Endothelial cell (in vitro differentiated cells): ENCODE results near the gene NRXN3. TPM values are rescaled to one million over a fixed set of nuclear protein-coding genes. Genes with fewer than 3 reads are reported as not detected.

Source experiments
- DNase-seq: peaks from one replicate; pipeline ENCODE4 v3.0.0; 2021; ENCODE audit warnings: low spot score
- H3K27ac Mint-ChIP-seq: one replicate; pipeline ENCODE4 v1.8.0; 2021; ENCODE audit warnings: mixed read lengths, inconsistent platforms; ENCODE audit not compliant: unreplicated experiment
- H3K27me3 Mint-ChIP-seq: one replicate; pipeline ENCODE4 v1.8.0; 2021; ENCODE audit warnings: mild to moderate bottlenecking, moderate library complexity, mixed read lengths, inconsistent platforms; ENCODE audit not compliant: unreplicated experiment
- H3K36me3 Mint-ChIP-seq: one replicate; pipeline ENCODE4 v1.8.0; 2021; ENCODE audit warnings: mild to moderate bottlenecking, low read depth, mixed read lengths, inconsistent platforms; ENCODE audit not compliant: unreplicated experiment
- H3K4me1 Mint-ChIP-seq: one replicate; pipeline ENCODE4 v1.8.0; 2021; ENCODE audit warnings: mild to moderate bottlenecking, mixed read lengths, inconsistent platforms; ENCODE audit not compliant: unreplicated experiment
- H3K4me3 Mint-ChIP-seq: one replicate; pipeline ENCODE4 v1.8.0; 2021; ENCODE audit warnings: mild to moderate bottlenecking, mixed read lengths, inconsistent platforms; ENCODE audit not compliant: unreplicated experiment
- H3K9me3 Mint-ChIP-seq: one replicate; pipeline ENCODE4 v1.8.0; 2021; ENCODE audit warnings: mixed read lengths, inconsistent platforms; ENCODE audit not compliant: unreplicated experiment
- total RNA-seq: library from RNA; stranded (reverse); fragmentation: NEBNext Ultra II Directional; extraction: Animal tissue kit (Norgen Biotek cat#: 25700); gene quantifications from one replicate; pipeline ENCODE4 v1.2.1, GENCODE V29; 2021; ENCODE audit not compliant: unreplicated experiment
- TF ChIP-seq, protein P1 (sequence below): fragments of 200-600 bp; sonication (generic); IDR thresholded peaks from one replicate; pipeline ENCODE4 v1.5.0; 2021; ENCODE audit warnings: antibody characterized with exemption; ENCODE audit not compliant: unreplicated experiment

Gene NRXN3
- total RNA-seq, 1 donor from 2014 or later: 2.3 TPM

DNA sequence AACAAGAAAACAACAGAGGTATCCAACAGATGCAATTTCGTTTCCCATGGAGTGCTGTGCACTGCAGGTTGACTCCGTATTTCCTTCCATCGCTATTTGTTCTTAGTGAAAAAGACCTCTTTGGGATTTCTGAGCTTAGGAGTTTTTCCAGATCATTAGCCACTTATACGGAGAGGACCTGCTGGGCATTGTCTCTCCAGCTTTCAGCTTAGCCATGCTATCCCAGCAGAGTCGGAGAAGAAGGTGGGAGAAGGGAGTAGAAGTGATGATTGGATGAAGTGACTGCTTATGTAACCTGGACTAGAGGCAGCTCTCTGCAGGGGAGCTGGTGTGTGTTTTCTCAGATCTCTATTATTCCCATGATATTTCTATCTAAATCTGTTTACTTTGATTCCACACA is 1303.5 kb downstream of the NRXN3 start:
- no peak overlapping the region for H3K4me3 Mint-ChIP-seq
- H3K27me3 Mint-ChIP-seq: no peaks in the 10 kb centered on the region
- DNase-seq: no peak
- H3K4me1 Mint-ChIP-seq: peaks cover 3% of the 10 kb centered on the region
- TF ChIP-seq, protein P1, sequence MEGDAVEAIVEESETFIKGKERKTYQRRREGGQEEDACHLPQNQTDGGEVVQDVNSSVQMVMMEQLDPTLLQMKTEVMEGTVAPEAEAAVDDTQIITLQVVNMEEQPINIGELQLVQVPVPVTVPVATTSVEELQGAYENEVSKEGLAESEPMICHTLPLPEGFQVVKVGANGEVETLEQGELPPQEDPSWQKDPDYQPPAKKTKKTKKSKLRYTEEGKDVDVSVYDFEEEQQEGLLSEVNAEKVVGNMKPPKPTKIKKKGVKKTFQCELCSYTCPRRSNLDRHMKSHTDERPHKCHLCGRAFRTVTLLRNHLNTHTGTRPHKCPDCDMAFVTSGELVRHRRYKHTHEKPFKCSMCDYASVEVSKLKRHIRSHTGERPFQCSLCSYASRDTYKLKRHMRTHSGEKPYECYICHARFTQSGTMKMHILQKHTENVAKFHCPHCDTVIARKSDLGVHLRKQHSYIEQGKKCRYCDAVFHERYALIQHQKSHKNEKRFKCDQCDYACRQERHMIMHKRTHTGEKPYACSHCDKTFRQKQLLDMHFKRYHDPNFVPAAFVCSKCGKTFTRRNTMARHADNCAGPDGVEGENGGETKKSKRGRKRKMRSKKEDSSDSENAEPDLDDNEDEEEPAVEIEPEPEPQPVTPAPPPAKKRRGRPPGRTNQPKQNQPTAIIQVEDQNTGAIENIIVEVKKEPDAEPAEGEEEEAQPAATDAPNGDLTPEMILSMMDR: no peak
- no peaks in the 10 kb centered on the region for H3K9me3 Mint-ChIP-seq
- H3K27ac Mint-ChIP-seq: no peak overlapping the region
- no peaks in the 10 kb centered on the region for H3K36me3 Mint-ChIP-seq

GRCh38 chr14:79475887-79476532 is 1305.8 kb downstream of the NRXN3 start:
- DNase-seq: no peak
- H3K4me1 Mint-ChIP-seq: peaks cover 3% of the 10 kb centered on the region
- H3K27me3 Mint-ChIP-seq: no peaks in the 10 kb centered on the region
- H3K9me3 Mint-ChIP-seq: no peaks in the 10 kb centered on the region
- no peaks in the 10 kb centered on the region for H3K36me3 Mint-ChIP-seq
- no peak overlapping the region for H3K27ac Mint-ChIP-seq
- no peak overlapping the region for H3K4me3 Mint-ChIP-seq
- TF ChIP-seq, protein P1: no peak

DNA sequence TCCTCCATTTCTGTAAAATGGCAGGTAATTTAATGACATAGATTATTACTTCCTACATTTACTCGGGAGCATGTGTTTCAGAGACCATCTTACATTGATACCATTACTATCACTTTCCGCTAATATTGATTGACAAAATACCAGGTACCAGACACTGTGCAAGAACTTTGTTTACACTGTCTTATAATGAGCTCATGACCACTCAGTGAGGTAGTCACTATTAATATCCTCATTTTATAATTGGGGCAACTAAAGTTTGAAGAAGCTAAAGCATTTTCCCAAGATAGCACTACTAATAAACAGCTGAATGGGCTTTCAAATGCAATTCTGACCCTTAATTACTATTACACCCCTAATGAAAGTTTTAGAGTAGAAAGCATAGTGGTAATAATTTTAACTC is 1306.4 kb downstream of the NRXN3 start:
- TF ChIP-seq, protein P1: no peak
- peaks cover 3% of the 10 kb centered on the region for H3K4me1 Mint-ChIP-seq
- H3K4me3 Mint-ChIP-seq: no peak overlapping the region
- H3K36me3 Mint-ChIP-seq: no peaks in the 10 kb centered on the region
- H3K9me3 Mint-ChIP-seq: no peaks in the 10 kb centered on the region
- no peak overlapping the region for H3K27ac Mint-ChIP-seq
- H3K27me3 Mint-ChIP-seq: no peaks in the 10 kb centered on the region
- DNase-seq: no peak

GRCh38 chr14:79480212-79480611 is 1310.0 kb downstream of the NRXN3 start:
- TF ChIP-seq, protein P1: no peak

GRCh38 chr14:79482825-79483224 is 1312.7 kb downstream of the NRXN3 start:
- DNase-seq: no peak
- Mint-ChIP-seq H3K27me3 (no peaks in the 10 kb centered on the region), H3K9me3 (no peaks in the 10 kb centered on the region), H3K27ac (no peak overlapping the region), H3K4me1 (peaks cover 7% of the 10 kb centered on the region), H3K4me3 (no peak overlapping the region), H3K36me3 (no peaks in the 10 kb centered on the region)
- TF ChIP-seq, protein P1: no peak

More at GRCh38 chr14:79480212-79480611, 1310.0 kb downstream of the NRXN3 start:
- Mint-ChIP-seq H3K4me1 (peaks cover 7% of the 10 kb centered on the region), H3K36me3 (no peaks in the 10 kb centered on the region), H3K27me3 (no peaks in the 10 kb centered on the region), H3K4me3 (no peak overlapping the region), H3K27ac (no peak overlapping the region), H3K9me3 (no peaks in the 10 kb centered on the region)
- DNase-seq: no peak
